ENCODE measurements around the gene NEUROD6.

- TF ChIP-seq CTCF (IDR thresholded peaks at IDR 0.05; ENCODE audit: low read depth, low read length) (no peak), POLR2A (IDR thresholded peaks at IDR 0.05; ENCODE audit: extremely low read depth, insufficient read length) (no peak)
These were observed 25.7 kb downstream of the NEUROD6 start for GRCh38 chr7:31314781-31315180.

Measured in NB4 (cell line).